Measurements from ENCODE around the gene SMIM38.

The SMIM38 gene

DNA sequence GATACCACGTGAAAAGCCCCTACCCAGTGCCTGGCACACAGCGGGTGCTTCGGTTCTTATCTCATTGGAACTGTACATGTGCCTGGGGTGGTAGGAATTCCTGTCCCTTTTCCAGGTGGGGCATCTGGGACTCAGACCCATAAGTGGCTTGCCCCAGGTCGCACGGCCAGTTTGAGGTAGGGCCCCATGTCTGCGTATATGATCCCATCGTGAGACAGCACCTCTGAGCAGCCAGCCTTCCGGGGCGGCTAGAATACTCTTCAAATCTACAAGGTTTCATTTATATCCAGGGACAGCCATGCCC is 33.5 kb upstream of the SMIM38 start:
- TF ChIP-seq, protein P1, sequence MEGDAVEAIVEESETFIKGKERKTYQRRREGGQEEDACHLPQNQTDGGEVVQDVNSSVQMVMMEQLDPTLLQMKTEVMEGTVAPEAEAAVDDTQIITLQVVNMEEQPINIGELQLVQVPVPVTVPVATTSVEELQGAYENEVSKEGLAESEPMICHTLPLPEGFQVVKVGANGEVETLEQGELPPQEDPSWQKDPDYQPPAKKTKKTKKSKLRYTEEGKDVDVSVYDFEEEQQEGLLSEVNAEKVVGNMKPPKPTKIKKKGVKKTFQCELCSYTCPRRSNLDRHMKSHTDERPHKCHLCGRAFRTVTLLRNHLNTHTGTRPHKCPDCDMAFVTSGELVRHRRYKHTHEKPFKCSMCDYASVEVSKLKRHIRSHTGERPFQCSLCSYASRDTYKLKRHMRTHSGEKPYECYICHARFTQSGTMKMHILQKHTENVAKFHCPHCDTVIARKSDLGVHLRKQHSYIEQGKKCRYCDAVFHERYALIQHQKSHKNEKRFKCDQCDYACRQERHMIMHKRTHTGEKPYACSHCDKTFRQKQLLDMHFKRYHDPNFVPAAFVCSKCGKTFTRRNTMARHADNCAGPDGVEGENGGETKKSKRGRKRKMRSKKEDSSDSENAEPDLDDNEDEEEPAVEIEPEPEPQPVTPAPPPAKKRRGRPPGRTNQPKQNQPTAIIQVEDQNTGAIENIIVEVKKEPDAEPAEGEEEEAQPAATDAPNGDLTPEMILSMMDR (IDR thresholded peaks at IDR 0.05; ENCODE audit: low read length, missing control alignments) = no peak

DNA sequence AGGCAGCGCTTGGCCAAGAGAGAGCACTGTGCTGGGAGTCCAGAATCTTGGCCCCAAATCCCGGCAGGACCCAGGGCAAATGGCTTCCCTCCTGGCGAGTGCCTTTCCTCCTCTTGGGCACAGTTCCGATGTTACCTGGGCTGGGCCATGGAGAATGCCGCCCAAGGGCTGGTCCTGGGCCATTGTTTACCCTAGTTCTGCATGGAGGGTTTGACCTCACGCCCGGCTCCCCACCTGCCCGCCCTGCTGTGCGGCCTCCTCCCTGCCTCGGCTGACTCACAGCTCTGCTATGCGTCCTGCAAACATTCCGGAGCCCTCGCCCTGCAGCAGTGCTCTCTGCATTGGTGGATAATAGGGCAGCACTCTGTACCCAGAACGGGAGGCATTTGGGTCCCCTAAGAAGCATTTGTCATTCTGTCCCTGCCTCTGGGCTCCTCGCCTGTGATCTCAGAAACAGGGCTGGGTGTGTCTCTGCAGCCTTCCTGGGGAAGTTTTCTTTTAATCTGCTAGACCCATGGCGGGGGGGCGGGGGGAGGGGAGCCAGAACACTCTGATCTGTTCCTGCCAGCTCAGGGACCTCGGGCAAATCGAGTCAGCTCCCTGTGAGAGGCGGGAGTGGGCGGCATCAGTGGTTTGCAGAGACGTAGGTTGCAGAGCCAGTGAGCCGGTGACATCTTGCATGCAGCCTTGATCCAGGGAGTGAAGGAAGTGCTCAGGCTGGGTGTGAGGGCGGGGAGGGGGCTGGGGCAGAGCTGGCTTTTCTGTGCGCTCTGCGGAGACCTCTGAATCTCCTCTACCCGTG is 32.9 kb upstream of the SMIM38 start:
- peak; percentile 62 for DNase-seq (ENCODE audit: low read depth)
- no peak overlapping the region for H3K4me3 ChIP-seq (replicated peaks; ENCODE audit: low read depth, low read length)

More for the DNA sequence above, 33.5 kb upstream of the SMIM38 start:
- H3K4me3 ChIP-seq (replicated peaks; ENCODE audit: low read depth, low read length) = no peak overlapping the region
- DNase-seq (ENCODE audit: low read depth) = no peak

DNA sequence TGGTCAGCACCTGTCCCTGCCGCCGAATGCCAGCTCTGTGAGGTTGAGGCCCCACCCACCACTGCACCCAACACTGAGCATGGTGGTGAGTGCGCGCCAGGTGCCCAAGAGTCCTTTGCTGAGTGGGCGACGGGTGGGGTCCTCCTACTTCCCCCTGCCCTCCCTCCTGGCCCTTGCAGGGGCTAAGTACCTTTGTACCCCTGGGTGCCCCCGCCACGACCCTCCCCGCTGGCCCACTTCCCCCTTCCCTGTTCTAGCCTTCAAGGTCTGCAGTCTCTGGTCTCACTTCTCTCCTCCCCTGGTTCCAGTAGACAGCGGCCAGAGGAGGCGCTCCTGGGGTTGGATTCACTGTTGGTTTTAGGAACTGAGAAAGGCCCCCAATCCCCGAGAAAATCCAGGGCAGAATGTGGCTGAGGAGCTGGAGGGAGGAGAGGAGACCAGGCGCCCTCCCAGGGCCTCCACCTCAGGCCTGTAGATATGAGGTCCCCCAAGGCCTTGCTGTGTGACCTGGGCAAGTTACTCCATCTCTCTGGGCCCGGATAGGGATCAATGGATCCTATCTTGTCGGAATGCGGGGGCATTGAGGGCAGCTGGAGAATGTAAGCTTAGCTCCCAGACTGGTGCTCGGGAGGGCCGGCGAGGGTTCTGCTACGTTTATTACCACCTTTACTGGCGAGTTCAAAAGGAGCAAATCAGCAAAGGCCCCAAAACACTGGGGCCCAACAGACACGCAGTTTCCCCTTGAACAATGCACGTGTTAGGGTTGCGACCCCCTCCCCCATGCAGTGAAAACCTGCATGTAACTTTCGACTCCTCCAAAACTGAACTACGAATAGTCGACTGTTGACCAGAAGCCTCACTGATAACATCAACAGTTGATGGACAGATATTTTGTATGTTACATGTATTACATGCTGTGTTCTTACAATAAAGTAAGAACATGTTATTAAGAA is 31.9 kb upstream of the SMIM38 start:
- TF ChIP-seq, protein P1 (IDR thresholded peaks at IDR 0.05; ENCODE audit: low read length, missing control alignments) = no peak
- DNase-seq (ENCODE audit: low read depth) = no peak
- no peak overlapping the region for H3K4me3 ChIP-seq (replicated peaks; ENCODE audit: low read depth, low read length)

More for the DNA sequence above, 32.9 kb upstream of the SMIM38 start:
- TF ChIP-seq, protein P1 (IDR thresholded peaks at IDR 0.05; ENCODE audit: low read length, missing control alignments) = no peak

DNA sequence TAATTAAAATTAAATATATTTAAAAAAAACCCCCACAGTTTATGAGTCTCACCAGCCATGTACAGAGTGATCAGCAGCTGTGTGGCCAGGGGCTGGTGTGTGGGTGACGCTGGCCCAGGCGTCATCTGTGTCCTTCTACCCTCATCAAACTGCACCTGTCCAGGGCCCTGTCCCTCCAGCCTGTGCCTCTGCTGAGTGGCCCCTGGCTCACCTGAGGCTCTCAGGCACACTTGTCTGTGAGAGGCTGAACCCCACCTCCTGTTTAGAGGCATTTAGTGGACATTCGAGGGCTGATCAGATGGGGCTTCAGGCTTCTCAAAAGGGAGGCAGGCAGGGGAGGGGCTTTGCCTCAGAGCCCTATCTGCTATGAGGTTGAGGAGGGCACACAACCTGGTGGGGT is 29.9 kb upstream of the SMIM38 start:
- no peak overlapping the region for H3K4me3 ChIP-seq (replicated peaks; ENCODE audit: low read depth, low read length)
- no peak for DNase-seq (ENCODE audit: low read depth)
- TF ChIP-seq, protein P1 (IDR thresholded peaks at IDR 0.05; ENCODE audit: low read length, missing control alignments) = no peak

DNA sequence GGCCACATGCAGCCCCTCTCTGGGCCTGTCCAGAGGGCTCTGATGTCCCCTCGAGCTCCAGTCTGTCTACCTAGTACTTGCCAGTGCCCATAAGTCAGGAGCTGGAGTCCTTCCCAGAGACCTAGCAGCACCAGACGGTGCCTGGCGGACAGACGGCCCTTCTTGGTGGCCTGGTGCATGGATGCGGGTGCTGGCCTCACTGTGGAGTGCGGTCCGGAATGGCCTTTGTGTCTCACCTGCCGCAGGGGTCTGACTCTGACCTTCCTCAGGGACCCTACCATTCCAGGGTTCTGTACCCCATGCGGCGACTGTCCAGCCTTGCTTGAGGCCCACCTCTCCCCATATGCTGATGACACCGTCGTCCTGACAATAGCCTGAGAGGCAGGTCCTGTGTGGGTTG is 29.4 kb upstream of the SMIM38 start:
- no peak for DNase-seq (ENCODE audit: low read depth)
- TF ChIP-seq, protein P1 (IDR thresholded peaks at IDR 0.05; ENCODE audit: low read length, missing control alignments) = no peak
- no peak overlapping the region for H3K4me3 ChIP-seq (replicated peaks; ENCODE audit: low read depth, low read length)

- TF ChIP-seq, protein P1 (IDR thresholded peaks at IDR 0.05; ENCODE audit: low read length, missing control alignments) = no peak
- DNase-seq (ENCODE audit: low read depth) = no peak
- no peak overlapping the region for H3K4me3 ChIP-seq (replicated peaks; ENCODE audit: low read depth, low read length)
These were observed 28.5 kb upstream of the SMIM38 start for GRCh38 chr11:69127081-69127850.

Measured in fibroblast of pulmonary artery (primary cell).